Aorta (tissue), 5 donors: Measurements from ENCODE around the gene ACSBG1. TPM values are rescaled to one million over a fixed set of nuclear protein-coding genes. Genes with fewer than 3 reads are reported as not detected.

Experiments
- ATAC-seq: fragments of 200-7000 bp; cut with Tn5 transposase; one replicate; pipeline ENCODE4 v1.9.1; 2022; ENCODE audit warnings: moderate library complexity; ENCODE audit not compliant: low FRiP score
- DNase-seq, 2 donors: peaks; one replicate each; pipeline ENCODE4 v3.0.0-alpha.2; 2020
- H3K27ac ChIP-seq, 2 donors: one replicate each; pipeline ENCODE4 v1.5.1; 2013; ENCODE audit warnings: low read length in 2 of 2, mild to moderate bottlenecking in 2 of 2, moderate library complexity in 2 of 2, control low read depth in 1 of 2, inconsistent platforms in 1 of 2, low read depth in 1 of 2
- H3K27me3 ChIP-seq, 2 donors: one replicate each; pipeline ENCODE4 v1.6.1; 2013; ENCODE audit warnings: control low read depth in 1 of 2, low read length in 1 of 2, mild to moderate bottlenecking in 1 of 2, moderate library complexity in 1 of 2; ENCODE audit not compliant: insufficient read depth in 2 of 2, control insufficient read depth in 1 of 2
- H3K36me3 ChIP-seq, 2 donors: one replicate each; pipeline ENCODE4 v1.6.1; 2013; ENCODE audit warnings: control low read depth in 1 of 2, low read length in 1 of 2, mild to moderate bottlenecking in 1 of 2; ENCODE audit not compliant: insufficient read depth in 2 of 2, control insufficient read depth in 1 of 2
- H3K4me1 ChIP-seq, 2 donors: one replicate each; pipeline ENCODE4 v1.6.1; 2013; ENCODE audit warnings: low read length in 2 of 2, control low read depth in 1 of 2, mild to moderate bottlenecking in 1 of 2, moderate library complexity in 1 of 2; ENCODE audit not compliant: insufficient read depth in 2 of 2, control insufficient read depth in 1 of 2
- H3K4me3 ChIP-seq, 2 donors: one replicate each; pipeline ENCODE4 v1.5.1; 2013; ENCODE audit warnings: low read length in 2 of 2, control low read depth in 1 of 2, mild to moderate bottlenecking in 1 of 2
- H3K9me3 ChIP-seq: one replicate; pipeline ENCODE4 v1.6.1; 2013; ENCODE audit warnings: mild to moderate bottlenecking, low read length; ENCODE audit not compliant: control insufficient read depth
- WGBS, 2 donors: extraction: QIAGEN DNeasy Blood & Tissue Kit; methylation state at CpG; one replicate each; pipeline ENCODE4 v1.1.7; 2013; 5-methylcytosine and 5-hydroxymethylcytosine counted together
- intact Hi-C, 2 donors: fragments of 100-400 bp; cut with DNase I; formaldehyde crosslinking; loops; one replicate each; pipeline versions ENCODE4 v1.14.2 to v1.15.0; 2022
- polyA plus RNA-seq, 2 donors: library from polyadenylated mRNA; stranded (reverse); fragments of 200-250 nt; gene quantifications; one replicate each; pipeline ENCODE4 v1.2.3, GENCODE V29; 2013
- total RNA-seq, 2 donors: library from RNA; stranded (reverse); fragmentation: NEBNext Ultra II Directional; extraction: Animal tissue kit (Norgen Biotek cat#: 25700); gene quantifications; one replicate each; pipeline ENCODE4 v1.2.1, GENCODE V29; 2021
- donor health status: healthy with polysubstance abuse.
- donor health status: Bipolar disorder and iron deficiency.
- donor health status: DM: no; HTN: no; CAD: no.
- donor health status: DM: no; HTN: no; CAD: no.
- donor health status: DM: yes; HTN: yes; CAD: no.

Gene ACSBG1
- total and polyA plus RNA-seq, 4 donors = 0.18 to 0.25 TPM; not detected in 2

DNA sequence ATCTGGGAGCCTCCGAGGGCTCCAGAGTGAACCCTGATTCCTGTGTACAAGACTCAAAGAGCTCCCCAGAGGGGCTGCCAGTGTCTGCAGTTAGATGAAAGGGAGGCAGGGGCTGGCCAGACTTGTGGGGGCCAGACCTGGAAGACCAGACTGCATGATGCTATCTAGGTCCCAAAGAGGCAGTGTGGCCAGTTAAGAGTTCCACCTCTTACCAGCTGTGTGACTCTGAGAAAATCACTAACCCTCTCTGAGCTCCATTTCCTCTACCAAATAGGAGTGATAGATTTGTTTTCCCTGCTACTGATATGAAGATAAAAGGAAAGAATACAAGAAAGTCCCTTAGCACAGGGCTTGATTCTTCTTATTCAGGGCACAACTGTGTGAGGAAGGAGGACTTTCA lies 29.0 kb downstream of the ACSBG1 start:
- DNase-seq (no peak), ATAC-seq (no peak)
- Histone ChIP-seq H3K36me3 (no peaks in the 10 kb centered on the region), H3K4me1 (no peaks in the 10 kb centered on the region), H3K4me3 (no peak overlapping the region), H3K27me3 (no peaks in the 10 kb centered on the region), H3K9me3 (no peaks in the 10 kb centered on the region), H3K27ac (no peak overlapping the region)
- intact Hi-C loops = no loop called here
- WGBS, 2 donors = 83 to 95% methylated on average over 1 of the region's 1 CpG

GRCh38 chr15:78204351-78205309 lies 29.7 kb downstream of the ACSBG1 start:
- DNase-seq (peak in 1 of 2 donors; percentile 51), ATAC-seq (no peak)
- no peaks in the 10 kb centered on the region for H3K4me1 ChIP-seq
- no peaks in the 10 kb centered on the region for H3K27me3 ChIP-seq
- H3K4me3 ChIP-seq = no peak overlapping the region
- intact Hi-C loops = no loop called here
- H3K27ac ChIP-seq = no peak overlapping the region
- H3K36me3 ChIP-seq = no peaks in the 10 kb centered on the region
- H3K9me3 ChIP-seq = no peaks in the 10 kb centered on the region
- WGBS, 2 donors = 85 to 87% methylated on average over 17 of the region's 17 CpGs

GRCh38 chr15:78203346-78204225 lies 30.8 kb downstream of the ACSBG1 start:
- no peaks in the 10 kb centered on the region for H3K27me3 ChIP-seq

GRCh38 chr15:78201281-78202190 lies 32.8 kb downstream of the ACSBG1 start:
- H3K36me3 ChIP-seq = no peaks in the 10 kb centered on the region
- no peak for ATAC-seq
- no peak overlapping the region for H3K4me3 ChIP-seq
- intact Hi-C loops = no loop called here
- H3K9me3 ChIP-seq = no peaks in the 10 kb centered on the region
- no peaks in the 10 kb centered on the region for H3K4me1 ChIP-seq
- H3K27me3 ChIP-seq = no peaks in the 10 kb centered on the region
- WGBS, 2 donors = 84 to 89% methylated on average over 10 of the region's 10 CpGs
- DNase-seq = no peak
- H3K27ac ChIP-seq = no peak overlapping the region

More at GRCh38 chr15:78203346-78204225, 30.8 kb downstream of the ACSBG1 start:
- DNase-seq (no peak), ATAC-seq (no peak)
- Histone ChIP-seq H3K4me3 (no peak overlapping the region), H3K27ac (no peak overlapping the region), H3K36me3 (no peaks in the 10 kb centered on the region), H3K9me3 (no peaks in the 10 kb centered on the region), H3K4me1 (no peaks in the 10 kb centered on the region)
- intact Hi-C loops = no loop called here
- WGBS, 2 donors = 89 to 90% methylated on average over 14 of the region's 14 CpGs

DNA sequence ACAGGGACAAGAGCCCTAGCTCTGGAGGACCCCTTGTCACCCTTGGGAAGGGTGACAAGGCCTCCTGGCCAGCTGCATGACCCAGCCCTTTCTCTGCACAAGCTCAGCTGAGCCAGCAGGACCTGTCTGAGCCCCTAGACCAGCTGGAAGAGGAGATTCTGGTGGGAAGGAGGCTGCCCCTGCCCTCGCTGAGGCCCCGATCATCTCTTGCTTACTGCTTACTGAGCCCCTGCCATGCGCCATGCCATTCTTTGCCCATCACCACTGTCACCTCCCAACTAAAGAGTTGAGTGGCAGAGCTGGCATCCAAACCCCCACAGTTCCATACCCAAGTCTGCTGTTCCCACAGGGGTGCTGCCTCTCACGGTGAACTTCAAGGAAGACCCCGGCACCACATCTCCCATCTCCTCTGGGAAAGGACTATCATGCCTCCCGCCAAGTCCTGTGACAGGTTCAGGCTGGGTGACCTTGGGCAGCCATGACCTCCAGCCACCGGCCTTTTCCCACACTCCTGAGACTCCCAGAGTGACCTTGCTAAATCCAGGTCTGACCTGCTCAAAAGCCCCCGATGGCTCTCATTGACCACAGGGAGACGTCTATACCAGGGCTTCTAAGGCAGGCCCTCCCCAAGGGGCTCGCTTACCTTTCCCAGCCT lies 34.0 kb downstream of the ACSBG1 start:
- Histone ChIP-seq H3K4me3 (no peak overlapping the region), H3K9me3 (no peaks in the 10 kb centered on the region), H3K36me3 (no peaks in the 10 kb centered on the region), H3K27ac (no peak overlapping the region), H3K27me3 (no peaks in the 10 kb centered on the region), H3K4me1 (no peaks in the 10 kb centered on the region)
- 97 to 98% methylated on average over 10 of the region's 10 CpGs for WGBS, 2 donors
- ATAC-seq = no peak
- intact Hi-C loops = no loop called here
- DNase-seq = no peak

DNA sequence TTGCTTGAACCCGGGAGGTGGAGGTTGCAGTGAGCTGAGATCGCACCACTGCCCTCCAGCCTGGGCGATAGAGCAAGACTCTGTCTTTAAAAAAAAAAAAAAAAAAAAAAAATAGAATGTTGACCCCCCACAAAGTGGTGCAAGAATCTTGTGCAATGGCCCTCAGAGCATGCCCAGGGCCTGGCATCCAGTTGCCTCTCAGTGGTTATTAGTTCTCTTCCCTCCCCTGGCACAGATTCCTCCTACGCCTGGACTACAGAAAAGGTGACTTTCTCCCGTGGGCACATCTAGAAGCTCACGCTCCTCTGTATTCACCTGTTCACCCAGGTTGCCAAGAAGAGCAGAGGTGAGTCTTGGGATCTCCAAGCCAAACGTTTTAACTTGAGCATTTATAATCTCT lies 36.7 kb downstream of the ACSBG1 start:
- no peaks in the 10 kb centered on the region for H3K9me3 ChIP-seq
- intact Hi-C loops = loop anchor here in 1 of 2 donors (5.0 to 10.0 kb wide), 2 partner anchors 65 to 233 kb away; partner anchors contain the start of gene CIB2
- no peaks in the 10 kb centered on the region for H3K4me1 ChIP-seq
- H3K4me3 ChIP-seq = no peak overlapping the region
- H3K36me3 ChIP-seq = no peaks in the 10 kb centered on the region
- H3K27ac ChIP-seq = no peak overlapping the region
- no peak for DNase-seq
- H3K27me3 ChIP-seq = no peaks in the 10 kb centered on the region
- ATAC-seq = no peak
- WGBS, 2 donors = 73 to 80% methylated on average over 7 of the region's 7 CpGs

DNA sequence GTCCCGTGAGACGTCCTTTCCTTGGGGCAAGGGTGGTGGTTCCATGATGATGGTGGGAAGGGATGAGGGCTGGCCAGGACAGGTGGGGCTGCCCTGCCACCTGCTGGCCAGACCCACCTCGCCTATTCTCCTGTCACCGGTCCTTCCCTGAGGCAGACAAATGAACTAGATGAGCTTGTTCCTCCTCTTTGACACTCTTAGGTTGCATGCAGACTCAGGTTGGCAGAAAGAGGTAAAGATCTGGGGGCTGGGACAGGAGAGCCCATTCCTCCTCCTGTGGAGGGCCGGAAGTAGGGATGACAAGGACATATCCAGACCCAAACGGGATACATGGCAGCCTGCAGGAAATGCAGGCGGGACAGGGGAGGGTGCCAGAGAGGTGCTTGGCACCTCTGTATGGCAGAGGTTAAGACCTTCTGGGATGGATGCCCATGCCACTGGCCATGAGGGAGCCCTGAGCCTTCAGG lies 38.6 kb downstream of the ACSBG1 start:
- peak in 1 of 2 donors; percentile 70 for DNase-seq
- no peak for ATAC-seq
- Histone ChIP-seq H3K27me3 (no peaks in the 10 kb centered on the region), H3K27ac (no peak overlapping the region), H3K36me3 (no peaks in the 10 kb centered on the region), H3K4me1 (no peaks in the 10 kb centered on the region), H3K4me3 (no peak overlapping the region), H3K9me3 (no peaks in the 10 kb centered on the region)
- 35 to 39% methylated on average over 7 of the region's 7 CpGs for WGBS, 2 donors
- intact Hi-C loops = loop anchor here (1.0 to 10.0 kb wide), 4 partner anchors 63 to 231 kb away; partner anchors contain the start of gene CIB2 (in 1 of the 2)
